HG02759 (cell line): ENCODE results near the gene NT5DC4.

ENCODE experiments used
- ATAC-seq: cut with Tn5 transposase; IDR thresholded peaks from one replicate; pipeline ENCODE4 v1.9.1; 2021; ENCODE audit warnings: mild to moderate bottlenecking, moderate library complexity; ENCODE audit not compliant: unreplicated experiment

Gene NT5DC4

DNA sequence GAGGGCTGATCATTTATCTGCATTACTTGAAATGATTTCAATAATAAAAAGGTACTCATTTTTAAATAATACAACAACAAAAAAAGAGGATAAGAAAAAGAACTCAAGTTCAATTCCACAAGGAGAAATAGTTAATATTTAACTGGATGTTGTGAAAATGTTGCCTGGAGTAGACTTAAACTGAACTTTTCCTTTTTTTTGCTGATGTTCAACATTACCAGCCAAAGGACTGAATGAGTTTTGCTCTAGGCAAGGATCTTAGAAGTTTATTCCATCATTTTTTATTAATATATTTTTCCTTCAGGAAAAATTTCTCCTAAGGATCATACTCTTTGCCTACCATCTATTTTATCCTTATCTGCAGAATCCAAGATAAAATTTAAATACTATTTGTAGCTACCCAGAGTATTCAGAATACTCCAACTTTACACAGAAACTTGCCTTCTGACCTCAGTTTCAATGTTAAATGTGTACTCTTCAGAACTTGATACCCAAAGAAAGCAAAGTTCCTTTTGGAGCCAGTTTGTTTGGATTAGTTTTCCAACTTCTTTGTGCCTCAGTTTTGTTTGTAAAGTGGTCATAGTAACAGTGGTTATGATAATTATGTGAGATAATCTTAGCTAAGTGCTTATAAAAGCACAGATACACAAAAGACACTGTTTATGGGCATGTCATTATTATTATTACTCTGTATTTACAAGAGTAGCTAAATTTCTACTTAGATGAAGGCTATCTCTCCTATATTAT is 30.8 kb downstream of the NT5DC4 start:
- ATAC-seq = no peak

GRCh38 chr2:112752667-112753066 is 31.8 kb downstream of the NT5DC4 start:
- ATAC-seq = no peak

GRCh38 chr2:112754564-112754963 is 33.7 kb downstream of the NT5DC4 start:
- ATAC-seq = no peak

GRCh38 chr2:112755444-112755843 is 34.6 kb downstream of the NT5DC4 start:
- no peak for ATAC-seq

GRCh38 chr2:112756207-112756606 is 35.4 kb downstream of the NT5DC4 start:
- no peak for ATAC-seq

- ATAC-seq = no peak
Observed at GRCh38 chr2:112757265-112757664, 36.4 kb downstream of the NT5DC4 start.

- ATAC-seq = no peak
Observed at GRCh38 chr2:112758711-112759110, 37.9 kb downstream of the NT5DC4 start.

GRCh38 chr2:112760149-112760548 is 39.3 kb downstream of the NT5DC4 start:
- ATAC-seq = no peak

DNA sequence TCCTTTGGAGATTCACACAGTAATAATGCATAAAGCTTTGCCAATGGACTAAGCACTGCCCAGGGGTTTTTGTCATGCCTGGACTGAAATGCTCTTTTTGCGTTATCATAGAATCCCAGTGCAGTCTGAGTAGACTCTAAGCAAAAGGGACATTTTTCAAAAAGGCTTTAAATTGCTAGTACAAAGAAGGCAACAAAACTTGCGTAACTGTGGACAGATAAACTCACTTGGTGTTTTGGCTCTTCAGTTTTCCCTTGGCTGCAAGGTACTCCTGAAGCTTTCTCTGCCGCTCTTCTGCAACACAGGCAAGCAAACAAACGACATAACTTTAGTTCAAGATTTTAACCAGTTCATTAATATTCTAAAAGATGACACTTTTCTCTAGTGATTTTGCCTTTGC is 41.5 kb downstream of the NT5DC4 start:
- no peak for ATAC-seq

- ATAC-seq = peak; percentile 97
Observed at GRCh38 chr2:112764071-112765044, 43.5 kb downstream of the NT5DC4 start, which contains the start of gene CKAP2L. Gene CKAP2L, minus strand, starts transcription at chr2:112764609. Its CDS starts 11 bp downstream, at chr2:112764598.

DNA sequence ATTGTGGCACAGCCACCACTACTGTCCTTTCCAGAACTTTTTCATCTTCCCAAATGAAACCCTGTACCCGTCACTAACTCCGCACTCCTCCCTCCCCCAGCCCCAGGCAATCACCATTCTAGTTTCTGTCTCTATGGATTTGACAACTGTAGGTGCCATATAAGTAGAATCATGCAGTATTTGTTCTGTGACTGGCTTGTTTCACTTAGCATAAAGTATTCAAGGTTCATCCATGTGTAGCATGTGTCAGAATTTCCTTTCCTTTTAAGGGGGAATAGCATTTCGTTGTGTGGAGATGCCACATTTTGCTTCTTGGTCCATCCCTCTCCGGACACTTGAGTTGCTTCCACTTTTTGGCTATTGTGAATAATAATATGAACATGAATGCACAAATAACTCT is 44.4 kb downstream of the NT5DC4 start:
- no peak for ATAC-seq

- no peak for ATAC-seq
Observed at GRCh38 chr2:112767693-112768330, 47.0 kb downstream of the NT5DC4 start.

GRCh38 chr2:112768432-112768831 is 47.6 kb downstream of the NT5DC4 start:
- ATAC-seq = no peak

- ATAC-seq = no peak
Observed at GRCh38 chr2:112772322-112772721, 51.5 kb downstream of the NT5DC4 start.

DNA sequence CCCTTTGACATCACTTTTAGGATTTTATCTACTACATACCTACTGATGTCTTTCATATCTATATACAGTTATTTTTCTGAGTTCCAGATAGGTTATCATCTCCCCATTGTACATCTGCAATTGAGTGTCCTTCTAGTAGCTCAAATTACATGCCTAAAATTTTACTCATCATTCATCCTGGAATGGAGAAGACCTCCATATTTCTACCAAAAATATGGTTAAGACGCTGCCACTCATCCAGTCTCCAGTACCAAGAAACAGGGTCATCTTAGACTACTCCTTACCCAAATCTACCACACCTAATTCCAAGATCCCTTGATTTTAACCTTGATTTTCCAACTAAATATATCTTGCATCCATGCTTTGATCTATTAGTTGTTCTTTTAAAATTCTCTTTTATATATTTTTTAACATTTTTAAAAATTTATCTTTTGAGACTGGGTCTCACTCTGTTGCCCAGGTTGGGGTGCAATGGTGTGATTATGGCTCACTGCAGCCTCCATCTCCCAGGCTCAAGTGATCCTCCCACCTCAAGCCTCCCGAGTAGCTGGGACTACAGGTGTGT is 52.2 kb downstream of the NT5DC4 start:
- no peak for ATAC-seq

GRCh38 chr2:112773556-112773955 is 52.7 kb downstream of the NT5DC4 start:
- ATAC-seq = no peak

GRCh38 chr2:112774536-112775285 is 53.9 kb downstream of the NT5DC4 start:
- no peak for ATAC-seq

GRCh38 chr2:112776113-112776512 is 55.3 kb downstream of the NT5DC4 start:
- no peak for ATAC-seq

- no peak for ATAC-seq
Observed at GRCh38 chr2:112777036-112777435, 56.2 kb downstream of the NT5DC4 start.

DNA sequence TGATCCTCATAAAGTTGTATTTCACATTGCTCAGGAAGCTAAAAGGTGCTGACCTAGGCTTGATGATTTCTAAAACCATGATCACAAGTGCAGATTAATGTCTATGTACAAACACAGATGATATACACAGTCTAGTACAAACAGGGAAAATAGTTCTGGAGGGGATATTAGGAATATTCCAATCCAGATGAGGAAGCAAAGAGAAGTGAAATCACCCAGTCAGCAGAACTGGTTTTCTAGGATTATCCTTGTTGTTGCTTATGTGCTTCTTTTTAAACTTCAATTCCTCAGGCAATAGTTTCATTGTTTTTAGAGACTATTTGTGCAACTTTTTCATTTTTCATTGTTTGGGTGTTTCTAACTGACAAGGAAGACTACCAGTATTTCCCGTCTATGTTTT is 58.8 kb downstream of the NT5DC4 start:
- ATAC-seq = no peak
